GM20431 (cell line): ENCODE measurements around the gene ZNF613.
"Not testable (repeated sequence)": the region's sequence is repeated elsewhere in the genome, so short reads cannot be mapped to it uniquely, and the experiment has no call there.

ENCODE experiments used
- in situ Hi-C: fragments of 300-500 bp; cut with MseI, MboI; formaldehyde crosslinking; loops from one replicate; pipeline ENCODE4 v1.15.0; 2020; ENCODE audit warnings: low sequenced_read_pairs; ENCODE audit not compliant: unreplicated experiment

Gene ZNF613

DNA sequence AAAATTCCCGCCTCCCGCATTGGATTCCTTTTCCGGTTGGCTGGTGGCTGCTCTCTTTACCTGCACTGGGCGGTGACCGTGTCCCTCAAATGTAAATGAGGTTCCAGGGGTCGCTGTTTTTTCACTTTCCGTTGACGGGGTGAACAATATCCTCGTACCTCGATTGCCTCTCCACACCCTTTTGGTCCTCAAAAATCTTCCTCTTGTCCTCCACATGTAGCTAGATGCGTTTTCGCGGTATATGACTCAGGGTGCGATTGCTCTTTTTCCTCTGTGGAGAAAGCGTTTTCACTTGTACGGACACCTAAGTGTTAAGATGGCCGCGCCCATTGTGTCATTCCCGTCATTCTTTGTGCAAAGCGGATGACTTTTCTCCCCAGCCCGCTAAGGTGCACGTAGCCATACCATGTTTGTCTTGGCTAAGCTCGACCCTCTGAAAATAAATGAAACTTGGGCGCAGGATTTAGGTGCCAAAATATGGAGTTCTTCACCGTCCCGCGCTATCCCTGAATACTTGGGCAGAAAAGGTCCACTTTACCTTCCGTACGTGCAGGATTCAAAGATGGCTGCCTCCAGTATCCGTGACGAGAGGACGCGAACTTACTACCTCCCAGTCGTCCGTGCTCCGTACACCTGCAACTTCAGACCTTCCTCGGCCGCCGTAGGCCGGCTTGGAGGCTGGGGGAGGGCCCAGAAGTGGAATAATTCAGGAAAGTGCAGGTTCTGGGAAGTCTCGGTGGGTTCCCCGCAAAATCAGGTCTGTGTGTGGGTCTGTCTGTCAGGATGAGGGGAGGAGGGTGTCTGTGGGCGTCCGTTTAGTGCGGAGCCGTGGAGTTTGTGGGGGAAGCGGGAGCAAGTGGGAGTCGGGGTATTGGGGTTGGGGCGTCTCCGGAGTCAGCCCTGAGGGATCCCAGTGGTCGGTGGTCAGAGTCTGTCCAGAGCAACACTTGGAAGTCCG, at the start of gene ZNF613:
ZNF613 (plus strand) TSS at position 689 of the 958 bp plus-strand sequence. CDS start 8,749 bp downstream, outside the sequence.
- in situ Hi-C loops = no loop called here

DNA sequence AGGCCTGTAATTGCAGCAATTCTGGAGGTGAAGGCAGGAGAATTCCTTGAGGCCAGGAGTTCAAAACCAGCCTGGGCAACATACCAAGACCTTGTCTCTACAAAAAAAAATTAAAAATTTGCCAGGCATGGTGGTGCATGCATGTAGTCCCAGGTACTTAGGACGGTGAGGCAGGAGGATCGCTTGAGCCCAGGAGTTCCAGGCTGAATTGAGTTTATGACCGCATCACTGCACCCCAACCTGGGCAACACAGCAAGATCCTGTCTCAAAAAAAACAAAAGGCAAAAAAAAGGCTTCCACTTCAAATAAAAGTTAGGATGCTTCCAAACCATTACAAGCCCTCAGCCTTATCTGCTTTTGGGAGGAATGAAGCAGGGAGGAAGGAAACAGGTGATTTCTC, 44.8 kb upstream of the ZNF613 start:
- in situ Hi-C loops = no loop called here

DNA sequence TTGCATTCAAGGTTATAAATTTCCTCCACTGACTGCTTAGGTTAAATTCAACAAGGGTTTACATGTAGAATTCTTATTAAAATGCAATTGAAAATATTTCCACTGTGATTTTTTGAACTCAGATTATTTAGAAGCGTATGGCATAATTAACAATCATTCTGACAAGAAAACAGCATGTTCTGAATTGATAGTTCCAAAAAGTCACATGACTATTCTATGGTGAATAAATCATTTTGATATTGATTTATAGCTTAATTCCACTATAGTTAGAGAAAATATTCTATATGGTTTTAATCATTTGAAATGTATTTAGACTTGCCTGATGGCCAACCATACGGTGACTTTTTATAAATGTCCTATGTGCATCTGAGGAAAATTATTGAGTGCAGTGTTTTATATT, 42.6 kb upstream of the ZNF613 start:
- in situ Hi-C loops = no loop called here

DNA sequence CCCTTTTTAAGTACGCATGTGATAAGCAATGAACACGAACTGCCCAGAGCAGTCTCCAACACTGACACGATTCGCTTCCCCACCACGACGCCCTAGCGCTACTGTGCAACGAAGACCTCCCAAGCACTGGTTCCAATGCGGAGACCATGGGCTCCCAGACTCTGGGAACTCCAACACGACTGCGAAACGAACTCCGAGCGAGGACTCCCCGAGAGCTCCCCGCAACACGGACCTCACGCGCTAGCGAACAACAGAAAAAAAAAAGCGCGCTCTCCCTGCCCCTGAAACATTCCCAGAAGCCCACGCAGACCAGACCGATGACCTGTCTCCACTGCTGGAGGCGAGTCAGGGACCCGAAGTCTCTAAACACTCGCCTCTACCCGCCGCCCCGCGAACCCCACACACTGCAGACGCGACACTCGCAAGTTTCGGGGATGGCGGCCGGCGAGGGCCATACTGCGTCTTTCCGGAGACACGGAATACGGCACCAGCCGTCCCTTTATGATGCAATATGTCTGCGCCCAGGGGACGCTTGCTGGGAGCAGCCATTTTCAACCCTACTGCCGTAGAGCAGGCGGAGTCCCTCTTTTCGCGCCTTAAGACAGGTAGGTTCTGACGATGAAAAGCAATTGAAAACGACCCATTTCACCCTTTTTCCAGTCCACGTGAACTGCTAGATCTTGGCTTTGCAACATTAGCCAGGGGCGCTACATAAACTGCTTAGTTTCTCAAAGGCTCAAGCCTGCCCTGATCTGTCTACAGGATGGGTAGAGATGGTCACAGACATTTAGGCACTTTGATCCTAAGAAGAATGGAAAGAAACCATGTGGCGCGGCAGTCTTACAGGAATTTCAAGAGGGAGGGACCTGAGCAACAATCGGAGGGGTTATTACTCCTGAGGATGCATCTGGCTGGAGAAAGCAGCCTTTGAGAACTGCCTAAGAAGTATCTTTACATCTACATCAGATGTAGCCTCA, 39.5 kb upstream of the ZNF613 start, which contains the start of gene ZNF577:
ZNF577 (minus strand) TSS at position 430 of the 977 bp plus-strand sequence. CDS start 7,569 bp downstream, outside the sequence.
- in situ Hi-C loops = no loop called here

DNA sequence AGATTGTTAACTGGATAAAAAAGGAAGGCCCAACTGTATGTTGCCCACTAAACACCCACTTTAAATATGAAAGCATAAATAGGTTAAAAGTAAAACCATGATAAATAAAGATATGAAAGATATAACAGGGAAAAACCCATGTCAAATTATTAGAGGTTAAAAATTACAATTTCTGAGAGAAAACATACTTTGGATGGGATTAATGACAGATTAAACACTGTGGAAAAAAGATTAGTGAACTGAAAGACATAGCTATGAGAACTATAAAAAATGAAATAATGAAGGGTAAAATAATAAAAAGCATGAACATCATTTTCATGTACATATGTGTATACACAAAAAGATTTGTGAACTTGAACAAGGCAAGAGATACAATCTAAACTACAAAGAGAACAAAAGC, 37.3 kb upstream of the ZNF613 start:
- in situ Hi-C loops = no loop called here

DNA sequence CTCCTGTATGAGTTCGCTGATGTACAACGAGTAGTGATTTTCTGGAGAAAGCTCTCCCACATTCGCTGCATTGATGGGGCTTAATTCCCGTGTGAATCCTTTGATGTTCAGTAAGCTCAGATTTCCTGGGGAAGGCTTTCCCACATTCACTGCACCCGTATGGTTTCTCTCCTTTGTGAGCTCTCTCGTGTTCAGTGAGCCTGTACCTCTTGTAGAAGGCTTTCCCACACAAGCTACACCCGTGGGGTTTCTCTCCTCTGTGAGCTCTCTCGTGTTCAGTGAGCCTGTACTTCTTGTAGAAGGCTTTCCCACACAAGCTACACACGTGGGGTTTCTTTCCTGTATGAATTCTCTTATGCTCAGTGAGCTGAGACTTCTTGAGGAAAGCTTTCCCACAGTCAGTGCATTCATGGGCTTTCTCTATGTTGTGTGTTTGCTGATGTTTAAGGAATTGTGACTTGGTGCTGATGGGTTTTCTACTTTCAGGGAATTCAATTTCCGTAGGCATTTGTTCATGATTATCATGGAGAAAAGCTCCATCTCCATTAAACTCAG, 36.0 kb upstream of the ZNF613 start:
- in situ Hi-C loops = no loop called here

DNA sequence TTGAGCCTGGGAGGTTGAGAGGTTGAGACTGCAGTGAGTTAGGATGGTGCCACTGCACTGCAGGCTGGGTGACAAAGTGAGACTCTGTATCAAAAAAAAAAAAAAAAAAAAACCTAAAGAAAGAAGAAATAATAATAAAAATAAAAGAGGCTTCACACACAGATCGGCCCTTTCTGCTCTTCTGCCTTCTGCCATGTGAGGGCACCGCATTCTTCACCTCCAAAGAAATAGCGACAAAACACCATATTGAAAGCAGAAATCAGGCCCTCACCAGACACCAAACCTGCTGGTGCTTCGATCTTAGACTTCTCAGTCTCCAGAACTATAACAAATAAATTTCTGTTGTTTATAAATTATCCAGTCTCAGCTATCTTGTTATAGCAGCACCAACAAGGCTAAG, 25.4 kb upstream of the ZNF613 start:
- in situ Hi-C loops = no loop called here

DNA sequence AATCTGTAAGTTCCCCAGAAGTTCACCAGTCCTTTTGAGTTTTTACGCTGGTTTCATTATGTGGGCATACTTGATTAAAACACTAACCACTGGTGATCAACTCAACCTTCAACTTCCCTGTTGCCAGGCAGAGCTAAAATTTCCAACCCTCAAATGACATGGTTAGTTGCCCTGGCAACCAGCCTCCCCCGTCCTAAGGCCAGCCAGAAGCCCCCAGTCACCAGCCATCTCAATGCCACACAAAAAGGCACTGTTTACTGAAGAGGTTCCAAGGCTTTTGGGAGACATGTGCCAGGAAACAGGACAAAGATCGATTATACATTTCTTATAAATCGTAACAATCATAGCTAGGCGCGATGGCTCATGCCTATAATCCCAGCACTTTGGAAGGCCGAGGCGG, 24.1 kb upstream of the ZNF613 start:
- in situ Hi-C loops = no loop called here

DNA sequence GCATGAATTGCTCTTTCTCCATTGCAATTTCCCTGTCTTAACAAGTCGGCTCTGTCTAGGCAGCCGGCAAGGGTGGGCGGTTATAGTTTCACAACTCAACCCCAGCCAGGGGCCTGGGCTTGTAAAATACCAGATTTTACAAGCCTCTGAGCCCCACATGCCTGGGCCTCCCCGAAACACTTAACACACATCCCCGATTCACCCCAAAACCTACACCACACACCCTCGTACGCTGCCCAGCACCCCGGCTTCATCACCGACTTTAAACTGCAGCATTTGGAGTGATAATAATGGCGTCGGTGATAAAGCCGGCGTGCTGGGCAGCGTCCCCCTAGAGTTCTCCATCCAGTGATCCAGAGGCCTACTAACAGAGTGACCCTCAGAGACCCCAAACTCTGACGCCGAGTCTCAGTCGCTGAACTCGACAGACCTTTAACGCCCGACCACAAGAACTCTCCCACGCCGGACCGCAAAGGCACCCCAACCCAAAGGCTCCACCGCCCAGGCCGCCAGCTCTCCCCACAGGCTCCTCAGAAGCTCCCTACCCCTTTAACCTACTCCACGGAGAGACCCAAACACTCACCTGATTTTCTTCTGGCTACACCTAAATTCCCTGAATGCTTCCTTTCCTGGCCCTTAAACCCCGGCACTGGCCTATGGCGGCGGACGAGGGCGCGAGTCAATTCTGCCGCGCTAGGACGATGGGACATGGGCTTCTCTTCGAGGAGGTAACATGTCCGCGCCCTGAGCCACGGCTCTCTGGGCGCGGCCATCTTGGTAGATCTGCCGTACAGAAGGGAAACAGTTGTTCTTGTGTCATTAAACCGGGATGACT, 22.7 kb upstream of the ZNF613 start, which contains the start of gene ZNF649:
ZNF649 (minus strand) TSS at position 687 of the 835 bp plus-strand sequence. CDS start 4,910 bp downstream, outside the sequence.
- in situ Hi-C loops = no loop called here

DNA sequence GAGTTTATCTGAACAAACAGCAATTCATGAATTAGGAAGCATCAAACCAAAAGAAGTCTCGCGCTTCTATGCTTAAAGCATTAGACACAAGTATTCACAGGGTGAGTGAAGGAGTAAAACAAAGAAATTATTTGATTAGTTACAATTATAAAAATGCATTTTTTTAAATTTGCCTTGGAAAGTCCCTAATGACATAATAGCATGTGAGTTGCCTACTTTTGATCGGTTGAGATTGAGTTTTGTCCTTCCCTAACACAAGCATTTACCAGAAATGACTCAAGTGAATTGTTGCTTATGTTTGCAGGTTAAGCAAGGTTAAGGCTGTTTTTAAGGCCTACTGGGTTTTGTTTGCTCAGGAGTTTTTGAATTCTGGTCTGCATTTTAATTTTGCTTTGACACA, 22.1 kb upstream of the ZNF613 start:
- in situ Hi-C loops = no loop called here

DNA sequence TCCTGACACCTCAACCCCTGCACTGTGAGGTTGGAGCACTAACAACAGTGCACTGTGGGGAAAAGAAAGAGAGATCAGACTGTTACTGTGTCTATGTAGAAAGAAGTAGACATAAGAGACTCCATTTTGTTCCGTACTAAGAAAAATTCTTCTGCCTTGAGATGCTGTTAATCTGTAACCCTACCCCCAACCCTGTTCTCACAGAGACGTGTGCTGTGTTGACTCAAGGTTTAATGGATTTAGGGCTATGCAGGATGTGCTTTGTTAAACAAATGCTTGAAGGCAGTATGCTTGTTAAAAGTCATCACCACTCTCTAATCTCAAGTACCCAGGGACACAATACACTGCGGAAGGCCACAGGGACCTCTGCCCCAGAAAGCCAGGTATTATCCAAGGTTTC, 21.6 kb upstream of the ZNF613 start:
- in situ Hi-C loops = not testable (repeated sequence)

DNA sequence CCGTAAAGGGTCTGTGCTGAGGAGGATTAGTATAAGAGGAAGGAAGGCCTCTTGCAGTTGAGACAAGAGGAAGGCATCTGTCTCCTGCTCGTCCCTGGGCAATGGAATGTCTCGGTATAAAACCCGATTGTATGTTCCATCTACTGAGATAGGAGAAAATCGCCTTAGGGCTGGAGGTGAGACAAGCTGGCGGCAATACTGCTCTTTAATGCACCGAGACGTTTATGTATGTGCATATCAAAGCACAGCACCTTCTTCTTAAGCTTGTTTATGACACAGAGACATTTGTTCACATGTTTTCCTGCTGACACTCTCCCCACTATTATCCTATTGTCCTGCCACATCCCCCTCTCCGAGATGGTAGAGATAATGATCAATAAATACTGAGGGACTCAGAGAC, 21.2 kb upstream of the ZNF613 start:
- in situ Hi-C loops = not testable (repeated sequence)

DNA sequence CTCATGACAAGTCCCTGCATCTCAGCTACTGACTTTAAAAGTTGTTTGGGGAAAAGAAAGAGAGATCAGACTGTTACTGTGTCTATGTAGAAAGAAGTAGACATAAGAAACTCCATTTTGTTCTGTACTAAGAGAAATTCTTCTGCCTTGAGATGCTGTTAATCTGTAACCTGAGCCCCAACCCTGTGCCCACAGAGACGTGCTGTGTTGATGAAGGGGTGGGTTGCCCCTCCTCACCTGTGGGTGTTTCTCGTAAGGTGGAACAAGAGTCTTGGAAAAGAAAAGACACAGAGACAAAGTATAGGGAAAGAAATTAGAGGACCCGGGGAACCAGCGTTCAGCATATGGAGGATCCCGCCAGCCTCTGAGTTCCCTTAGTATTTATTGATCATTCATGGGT, 19.3 kb upstream of the ZNF613 start:
- in situ Hi-C loops = not testable (repeated sequence)

DNA sequence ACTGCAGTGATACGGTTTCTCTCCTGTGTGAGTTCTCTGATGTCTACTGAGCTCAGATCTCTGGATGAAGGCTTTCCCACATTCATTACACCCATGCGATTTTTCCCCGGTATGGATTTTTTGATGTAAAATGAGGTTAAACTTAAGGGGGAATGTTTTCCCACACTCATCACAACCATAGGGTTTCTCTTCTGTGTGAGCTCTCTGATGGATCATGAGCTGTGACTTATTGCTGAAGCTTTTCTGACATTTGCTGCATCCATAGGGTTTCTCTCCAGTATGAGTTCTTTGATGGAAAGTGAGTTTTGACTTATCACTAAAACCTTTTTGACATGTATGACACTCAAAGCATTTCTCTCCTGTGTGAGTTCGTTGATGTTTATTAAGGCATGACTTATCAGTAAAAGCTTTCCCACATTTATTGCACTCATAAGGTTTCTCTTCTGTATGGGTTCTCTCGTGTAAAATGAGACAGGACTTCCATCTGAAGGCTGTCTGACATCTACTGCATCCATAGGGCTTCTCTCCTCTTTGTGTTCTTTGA, 11.9 kb upstream of the ZNF613 start:
- in situ Hi-C loops = no loop called here

DNA sequence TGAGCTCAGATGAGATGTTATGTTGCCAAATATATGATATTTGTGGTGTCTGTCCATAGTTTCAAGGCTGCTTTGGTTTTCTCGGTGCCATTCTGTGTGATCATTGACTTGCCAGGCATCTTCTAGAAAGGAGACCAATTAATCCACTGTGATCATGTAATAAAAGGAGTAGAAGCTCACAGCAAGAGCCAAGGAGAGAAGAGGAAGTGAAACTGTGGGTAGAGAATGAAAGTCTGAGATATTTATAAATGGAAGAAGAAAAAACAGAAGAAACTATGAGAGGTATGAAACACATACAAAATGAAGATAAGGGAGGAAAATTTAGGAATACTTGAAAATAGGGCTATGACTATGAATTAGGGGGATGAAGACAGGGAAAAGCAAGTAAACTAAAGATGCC, 11.1 kb upstream of the ZNF613 start:
- in situ Hi-C loops = no loop called here

DNA sequence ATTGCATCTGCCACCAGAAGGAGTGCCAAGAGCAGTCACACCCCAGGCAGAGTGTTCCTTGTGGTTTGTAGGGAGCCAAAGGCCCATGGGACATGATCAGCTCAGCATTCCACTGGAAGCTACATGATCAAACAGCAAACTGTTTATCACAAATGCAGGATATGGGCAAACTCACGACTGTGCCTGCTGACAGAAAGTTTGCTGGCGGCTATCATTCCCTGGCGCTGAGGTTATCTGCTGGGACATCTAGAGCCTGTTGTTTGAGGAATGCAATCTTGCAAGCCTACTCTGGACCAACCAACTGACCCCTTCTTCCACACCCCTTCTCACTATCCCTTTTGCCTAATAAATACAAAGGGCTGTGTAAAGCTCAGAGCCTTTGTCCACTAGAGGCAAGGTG, 7.7 kb upstream of the ZNF613 start:
- in situ Hi-C loops = no loop called here

DNA sequence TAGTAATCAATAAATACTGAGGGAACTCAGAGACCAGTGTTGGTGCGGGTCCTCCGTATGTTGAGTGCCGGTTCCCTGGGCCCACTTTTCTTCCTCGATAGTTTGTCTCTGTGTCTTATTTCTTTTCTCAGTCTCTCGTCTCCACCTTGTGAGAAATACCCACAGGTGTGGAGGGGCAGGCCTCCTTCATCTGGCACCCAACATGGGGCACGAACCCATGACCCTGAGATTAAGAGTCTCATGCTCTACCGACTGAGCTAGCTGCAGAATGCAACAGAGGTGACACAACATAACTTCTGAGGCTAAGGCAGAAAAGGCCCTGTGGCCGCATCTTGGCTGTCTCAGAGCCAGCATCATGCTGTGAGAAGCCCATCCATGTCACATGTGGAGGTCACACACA, 5.3 kb upstream of the ZNF613 start:
- in situ Hi-C loops = no loop called here

DNA sequence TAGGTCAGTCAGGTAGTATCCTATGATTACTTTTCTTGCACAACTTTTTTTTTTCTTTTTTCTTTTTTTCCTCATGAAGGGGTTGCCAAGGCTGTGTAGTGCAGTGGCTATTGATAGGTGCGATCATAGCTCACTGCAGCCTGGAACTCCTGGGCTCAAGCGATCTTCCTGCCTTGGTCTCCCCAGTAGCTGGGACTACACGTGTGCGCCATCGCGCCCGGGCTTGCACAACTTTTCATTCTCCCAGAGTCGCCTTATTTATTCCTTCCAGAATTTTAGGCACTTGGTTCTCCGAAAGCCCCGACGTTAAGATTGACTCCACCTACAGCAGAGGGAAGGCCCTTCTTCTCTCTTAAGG, 867 bp upstream of the ZNF613 start:
- in situ Hi-C loops = no loop called here

DNA sequence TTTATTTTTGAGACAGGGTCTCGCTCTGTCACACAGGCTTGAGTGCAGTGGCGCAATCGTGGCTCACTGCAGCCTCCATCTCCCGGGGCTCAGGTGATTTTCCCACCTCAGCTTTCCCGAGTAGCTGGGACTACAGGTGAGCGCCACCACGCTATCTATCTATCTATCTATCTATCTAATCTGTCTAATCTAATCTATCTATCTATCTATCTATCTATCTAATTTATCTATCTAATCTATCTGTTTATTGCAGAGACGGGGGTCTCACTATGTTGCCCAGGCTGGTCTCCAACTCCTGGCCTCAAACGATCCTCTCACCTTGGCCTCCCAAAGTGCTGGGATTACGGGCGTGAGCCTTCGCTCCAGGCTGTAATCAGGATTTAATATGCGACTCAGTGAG, 587 bp downstream of the ZNF613 start:
- in situ Hi-C loops = no loop called here
